CD4-positive, alpha-beta T cell treated with Interleukin-10 for 1 hour (primary cell): Measurements from ENCODE around the gene CNTNAP2.
"Not testable (repeated sequence)": the region's sequence is repeated elsewhere in the genome, so short reads cannot be mapped to it uniquely, and the experiment has no call there.

ENCODE experiments used
- DNase-seq: peaks from one replicate; pipeline ENCODE4 v3.0.0-alpha.2; 2020

Gene CNTNAP2

GRCh38 chr7:147593271-147594057, 1476.9 kb downstream of the CNTNAP2 start:
- no peak for DNase-seq

GRCh38 chr7:147595042-147595441, 1478.4 kb downstream of the CNTNAP2 start:
- DNase-seq: no peak

- DNase-seq: not testable (repeated sequence)
Observed at GRCh38 chr7:147598687-147599086, 1482.1 kb downstream of the CNTNAP2 start.

GRCh38 chr7:147605323-147605722, 1488.7 kb downstream of the CNTNAP2 start:
- no peak for DNase-seq

GRCh38 chr7:147607157-147607800, 1490.7 kb downstream of the CNTNAP2 start:
- no peak for DNase-seq

- no peak for DNase-seq
Observed at GRCh38 chr7:147611431-147611830, 1494.8 kb downstream of the CNTNAP2 start.

- DNase-seq: no peak
Observed at GRCh38 chr7:147635288-147635687, 1518.7 kb downstream of the CNTNAP2 start.

GRCh38 chr7:147636553-147636952, 1520.0 kb downstream of the CNTNAP2 start:
- DNase-seq: no peak

GRCh38 chr7:147638566-147638965, 1522.0 kb downstream of the CNTNAP2 start:
- DNase-seq: no peak

- DNase-seq: no peak
Observed at GRCh38 chr7:147639037-147639436, 1522.4 kb downstream of the CNTNAP2 start.

GRCh38 chr7:147639751-147640150, 1523.2 kb downstream of the CNTNAP2 start:
- DNase-seq: no peak

- DNase-seq: no peak
Observed at GRCh38 chr7:147640821-147641220, 1524.2 kb downstream of the CNTNAP2 start.

GRCh38 chr7:147646568-147646967, 1530.0 kb downstream of the CNTNAP2 start:
- DNase-seq: no peak

GRCh38 chr7:147650991-147651390, 1534.4 kb downstream of the CNTNAP2 start:
- DNase-seq: no peak

- DNase-seq: no peak
Observed at GRCh38 chr7:147651601-147652000, 1535.0 kb downstream of the CNTNAP2 start.

GRCh38 chr7:147653456-147653855, 1536.9 kb downstream of the CNTNAP2 start:
- no peak for DNase-seq

- no peak for DNase-seq
Observed at GRCh38 chr7:147658392-147658967, 1541.9 kb downstream of the CNTNAP2 start.

- DNase-seq: no peak
Observed at GRCh38 chr7:147659036-147659995, 1542.7 kb downstream of the CNTNAP2 start.

- no peak for DNase-seq
Observed at GRCh38 chr7:147664541-147664940, 1547.9 kb downstream of the CNTNAP2 start.

GRCh38 chr7:147670759-147671158, 1554.2 kb downstream of the CNTNAP2 start:
- no peak for DNase-seq

- DNase-seq: no peak
Observed at GRCh38 chr7:147674705-147675104, 1558.1 kb downstream of the CNTNAP2 start.

- no peak for DNase-seq
Observed at GRCh38 chr7:147678943-147679342, 1562.3 kb downstream of the CNTNAP2 start.

- DNase-seq: no peak
Observed at GRCh38 chr7:147681530-147681929, 1564.9 kb downstream of the CNTNAP2 start.
